Fibroblast of lung (primary cell): ENCODE results near the gene CADM2. TPM values are rescaled to one million over a fixed set of nuclear protein-coding genes. Genes with fewer than 3 reads are reported as not detected.

ENCODE experiments used
- DNase-seq, 2 donors: peaks; one replicate each; pipeline versions ENCODE4 v3.0.0 to v3.0.0-alpha.2; 2010; ENCODE audit warnings: low read depth in 2 of 2
- H2AFZ ChIP-seq: 2 replicates; pipeline ENCODE4 v1.5.1; 2012; ENCODE audit warnings: low read length, control low read depth, inconsistent platforms
- H3K27ac ChIP-seq: 2 replicates; pipeline ENCODE4 v1.5.1; 2011; ENCODE audit warnings: low read length, control low read depth; ENCODE audit not compliant: insufficient read depth
- H3K27me3 ChIP-seq: 2 replicates; pipeline ENCODE4 v1.5.1; 2011; ENCODE audit warnings: mild to moderate bottlenecking, low read length; ENCODE audit not compliant: control insufficient read depth, insufficient read depth
- H3K36me3 ChIP-seq: 2 replicates; pipeline ENCODE4 v1.5.1; 2011; ENCODE audit warnings: low read length; ENCODE audit not compliant: control insufficient read depth, insufficient read depth
- H3K4me1 ChIP-seq: 2 replicates; pipeline ENCODE4 v1.5.1; 2011; ENCODE audit warnings: low read length; ENCODE audit not compliant: control insufficient read depth, insufficient read depth; ENCODE audit errors: extremely low read depth
- H3K4me2 ChIP-seq: 2 replicates; pipeline ENCODE4 v1.5.1; 2011; ENCODE audit warnings: low read length, control low read depth; ENCODE audit not compliant: insufficient read depth; ENCODE audit errors: extremely low read depth
- H3K4me3 ChIP-seq, 4 experiments: fragments of 200-600 bp in 1 of 4; sonication (generic) in 1 of 4; replicated peaks in 1 of 4; 2 replicates each; pipeline ENCODE4 v1.5.1; 2011 to 2016; ENCODE audit warnings: low read length in 4 of 4, low read depth in 3 of 4, mild to moderate bottlenecking in 3 of 4, control low read depth in 2 of 4, inconsistent platforms in 1 of 4, mixed read lengths in 1 of 4; ENCODE audit not compliant: insufficient read depth in 1 of 4; ENCODE audit errors: control extremely low read depth in 1 of 4
- H3K79me2 ChIP-seq: 2 replicates; pipeline ENCODE4 v1.5.1; 2012; ENCODE audit warnings: mild to moderate bottlenecking, low read length, inconsistent platforms; ENCODE audit not compliant: control insufficient read depth, insufficient read depth
- H3K9ac ChIP-seq: 2 replicates; pipeline ENCODE4 v1.5.1; 2011; ENCODE audit warnings: mild to moderate bottlenecking, low read length, control low read depth; ENCODE audit not compliant: insufficient read depth
- H3K9me3 ChIP-seq: 2 replicates; pipeline ENCODE4 v1.5.1; 2012; ENCODE audit warnings: low read depth, low read length; ENCODE audit not compliant: control insufficient read depth, insufficient read depth
- H4K20me1 ChIP-seq: 2 replicates; pipeline ENCODE4 v1.5.1; 2011; ENCODE audit warnings: low read length; ENCODE audit not compliant: control insufficient read depth, insufficient read depth; ENCODE audit errors: extremely low read depth
- EZH2 ChIP-seq: IDR thresholded peaks from 2 replicates; pipeline ENCODE4 v1.5.1; 2012; ENCODE audit warnings: low read length, control low read depth, mild to moderate bottlenecking; ENCODE audit errors: missing control alignments
- polyA plus RNA-seq, 2 donors: library from polyadenylated mRNA; depleted of rRNA in 1 of 2; stranded (reverse) in 1 of 2; unstranded in 1 of 2; fragments of >200 nt; gene quantifications; 2 replicates each; pipeline ENCODE4 v1.2.1, GENCODE V29; 2011 to 2012; ENCODE audit warnings: missing spikeins in 1 of 2
- total RNA-seq: library from RNA; depleted of rRNA; stranded (reverse); fragments of >200 nt; gene quantifications from 2 replicates; pipeline ENCODE4 v1.2.1, GENCODE V29; 2014
- TF ChIP-seq, protein P1 (sequence below), 2 donors: IDR thresholded peaks in 1 of 2; conservative IDR thresholded peaks in 1 of 2; 1 replicate in 1 of 2; 2 replicates in 1 of 2; pipeline ENCODE4 v1.5.1; 2011 to 2012; ENCODE audit warnings: low read length in 2 of 2, control low read depth in 1 of 2, inconsistent platforms in 1 of 2, low read depth in 1 of 2, mild to moderate bottlenecking in 1 of 2

Gene CADM2
- total and polyA plus RNA-seq, 2 donors (not counting 1 experiment from before 2014, with no cell fraction given), result under 0.01 to 0.12 TPM

DNA sequence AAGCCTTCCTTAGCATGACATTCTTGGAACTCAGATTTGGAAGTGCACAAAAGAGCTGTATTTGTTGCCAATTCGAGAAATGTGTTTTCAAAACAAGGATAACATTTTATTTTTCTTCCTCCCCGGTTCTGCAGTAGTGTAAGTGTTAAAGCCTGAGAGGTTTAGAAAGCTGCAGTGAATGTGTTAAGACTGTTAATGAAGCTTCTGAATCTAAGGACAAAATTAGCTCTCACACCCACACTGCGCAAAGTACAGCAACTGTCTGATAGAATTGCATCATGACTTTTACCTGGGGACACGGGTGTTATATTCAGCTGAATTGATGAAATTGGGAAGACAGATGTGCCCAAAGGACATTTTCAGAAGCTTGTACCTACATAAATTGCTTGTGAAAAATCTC lies 344.4 kb downstream of the CADM2 start:
- Histone ChIP-seq H3K4me2 (no peak overlapping the region), H3K27me3 (no peaks in the 10 kb centered on the region), H3K9ac (no peak overlapping the region), H3K79me2 (no peaks in the 10 kb centered on the region), H3K9me3 (no peaks in the 10 kb centered on the region), H3K27ac (no peak overlapping the region), H4K20me1 (no peaks in the 10 kb centered on the region), H3K4me1 (no peaks in the 10 kb centered on the region), H3K4me3 (no peak overlapping the region), H3K36me3 (no peaks in the 10 kb centered on the region), H2AFZ (no peak overlapping the region)
- TF ChIP-seq, protein P1, sequence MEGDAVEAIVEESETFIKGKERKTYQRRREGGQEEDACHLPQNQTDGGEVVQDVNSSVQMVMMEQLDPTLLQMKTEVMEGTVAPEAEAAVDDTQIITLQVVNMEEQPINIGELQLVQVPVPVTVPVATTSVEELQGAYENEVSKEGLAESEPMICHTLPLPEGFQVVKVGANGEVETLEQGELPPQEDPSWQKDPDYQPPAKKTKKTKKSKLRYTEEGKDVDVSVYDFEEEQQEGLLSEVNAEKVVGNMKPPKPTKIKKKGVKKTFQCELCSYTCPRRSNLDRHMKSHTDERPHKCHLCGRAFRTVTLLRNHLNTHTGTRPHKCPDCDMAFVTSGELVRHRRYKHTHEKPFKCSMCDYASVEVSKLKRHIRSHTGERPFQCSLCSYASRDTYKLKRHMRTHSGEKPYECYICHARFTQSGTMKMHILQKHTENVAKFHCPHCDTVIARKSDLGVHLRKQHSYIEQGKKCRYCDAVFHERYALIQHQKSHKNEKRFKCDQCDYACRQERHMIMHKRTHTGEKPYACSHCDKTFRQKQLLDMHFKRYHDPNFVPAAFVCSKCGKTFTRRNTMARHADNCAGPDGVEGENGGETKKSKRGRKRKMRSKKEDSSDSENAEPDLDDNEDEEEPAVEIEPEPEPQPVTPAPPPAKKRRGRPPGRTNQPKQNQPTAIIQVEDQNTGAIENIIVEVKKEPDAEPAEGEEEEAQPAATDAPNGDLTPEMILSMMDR (conservative IDR thresholded peaks at IDR 0.05 in 1 of 2, IDR thresholded peaks at IDR 0.05 in 1 of 2; ENCODE audit: low read depth in 1 of 2, low read length in 2 of 2), result no peak
- no peak for TF ChIP-seq EZH2
- no peak for DNase-seq

DNA sequence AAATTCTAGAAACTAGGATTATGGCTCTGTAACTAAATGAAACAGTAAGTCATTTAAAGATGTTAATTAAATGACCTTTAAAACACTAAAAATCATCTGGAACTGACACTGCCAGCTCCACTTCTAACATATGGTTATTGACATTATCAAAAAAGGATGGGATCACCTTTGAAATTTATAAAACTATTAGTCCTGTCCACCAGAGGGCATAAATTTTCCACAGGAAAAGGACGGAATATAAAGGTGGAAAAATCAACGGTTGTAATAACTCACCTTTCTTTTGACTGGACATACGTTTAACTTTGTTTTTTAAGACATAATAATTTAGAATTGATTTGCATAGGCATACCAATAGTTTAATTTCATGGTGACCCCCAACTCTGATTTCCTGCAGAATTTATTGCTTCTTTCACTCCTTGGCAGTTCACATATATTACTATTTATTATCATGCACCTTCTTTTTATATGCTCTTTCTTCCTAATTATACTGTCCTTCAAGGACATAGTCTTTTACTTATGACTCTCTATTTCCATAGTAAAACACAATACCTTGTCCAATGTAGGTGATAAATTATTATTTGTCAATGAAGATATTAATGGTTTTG lies 345.7 kb downstream of the CADM2 start:
- Histone ChIP-seq H3K9me3 (no peaks in the 10 kb centered on the region), H3K36me3 (no peaks in the 10 kb centered on the region), H4K20me1 (no peaks in the 10 kb centered on the region), H3K4me3 (no peak overlapping the region), H3K4me2 (no peak overlapping the region), H3K4me1 (no peaks in the 10 kb centered on the region), H3K79me2 (no peaks in the 10 kb centered on the region), H2AFZ (no peak overlapping the region), H3K9ac (no peak overlapping the region), H3K27me3 (no peaks in the 10 kb centered on the region), H3K27ac (no peak overlapping the region)
- no peak for TF ChIP-seq EZH2
- TF ChIP-seq, protein P1 (conservative IDR thresholded peaks at IDR 0.05 in 1 of 2, IDR thresholded peaks at IDR 0.05 in 1 of 2; ENCODE audit: low read depth in 1 of 2, low read length in 2 of 2), result peak in 1 of 2 donors; percentile 23
- peak; percentile 0 to 4 for DNase-seq

DNA sequence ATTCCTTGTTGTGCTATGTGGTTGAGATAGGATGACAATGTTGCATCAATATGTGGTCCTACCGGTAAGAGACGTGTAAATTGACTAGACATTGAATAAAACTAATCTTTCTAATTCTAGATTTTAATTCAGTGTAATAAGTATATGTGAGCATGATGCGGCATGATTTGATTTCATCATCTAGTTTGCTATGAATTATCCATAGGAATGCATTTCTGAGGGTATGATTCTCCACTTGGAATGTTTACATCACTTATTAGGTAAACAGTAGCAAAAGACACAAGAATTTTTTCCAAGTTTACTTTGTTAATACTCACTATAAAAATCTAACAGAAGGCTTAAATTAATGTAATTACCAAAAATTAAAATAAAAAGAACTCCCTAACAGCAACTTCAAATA lies 353.5 kb downstream of the CADM2 start:
- Histone ChIP-seq H3K79me2 (no peaks in the 10 kb centered on the region), H3K4me3 (no peak overlapping the region), H3K4me1 (no peaks in the 10 kb centered on the region), H3K36me3 (no peaks in the 10 kb centered on the region), H3K9ac (no peak overlapping the region), H2AFZ (no peak overlapping the region), H4K20me1 (no peaks in the 10 kb centered on the region), H3K9me3 (no peaks in the 10 kb centered on the region), H3K27me3 (no peaks in the 10 kb centered on the region), H3K27ac (no peak overlapping the region), H3K4me2 (no peak overlapping the region)
- peak in 1 of 2 donors; percentile 1 for DNase-seq
- TF ChIP-seq, protein P1 (conservative IDR thresholded peaks at IDR 0.05 in 1 of 2, IDR thresholded peaks at IDR 0.05 in 1 of 2; ENCODE audit: low read depth in 1 of 2, low read length in 2 of 2), result no peak
- no peak for TF ChIP-seq EZH2
